Osteoblast (primary cell): ENCODE results near the gene SLC25A22. TPM values are rescaled to one million over a fixed set of nuclear protein-coding genes. Genes with fewer than 3 reads are reported as not detected.

Experiments
- DNase-seq: peaks from one replicate; pipeline ENCODE4 v3.0.0; 2011; ENCODE audit warnings: low spot score, mixed read lengths; ENCODE audit not compliant: insufficient read length; ENCODE audit errors: missing footprints
- H2AFZ ChIP-seq: 2 replicates; pipeline ENCODE4 v1.6.0; 2011; ENCODE audit warnings: mild to moderate bottlenecking, low read length
- H3K27ac ChIP-seq: 2 replicates; pipeline ENCODE4 v1.5.1; 2011; ENCODE audit warnings: mild to moderate bottlenecking, low read depth, low read length, moderate library complexity
- H3K27me3 ChIP-seq: 2 replicates; pipeline ENCODE4 v1.6.0; 2012; ENCODE audit warnings: mild to moderate bottlenecking, control low read depth, inconsistent platforms, low read length, moderate library complexity; ENCODE audit not compliant: insufficient read depth
- H3K36me3 ChIP-seq: 2 replicates; pipeline ENCODE4 v1.5.1; 2011; ENCODE audit warnings: mild to moderate bottlenecking, low read length, control low read depth, moderate library complexity; ENCODE audit not compliant: insufficient read depth
- H3K4me1 ChIP-seq: 2 replicates; pipeline ENCODE4 v1.5.1; 2011; ENCODE audit warnings: mild to moderate bottlenecking, low read length, control low read depth, moderate library complexity; ENCODE audit not compliant: insufficient read depth
- H3K4me2 ChIP-seq: 2 replicates; pipeline ENCODE4 v1.6.0; 2011; ENCODE audit warnings: mild to moderate bottlenecking, low read length; ENCODE audit not compliant: insufficient read depth
- H3K4me3 ChIP-seq: fragments of 200-600 bp; sonication (generic); 3 replicates; pipeline ENCODE4 v1.5.1; 2012; ENCODE audit warnings: mild to moderate bottlenecking, low read length, inconsistent platforms; ENCODE audit not compliant: insufficient read depth
- H3K79me2 ChIP-seq: 2 replicates; pipeline ENCODE4 v1.6.0; 2012; ENCODE audit warnings: mild to moderate bottlenecking, low read length, control low read depth, inconsistent platforms; ENCODE audit not compliant: insufficient read depth
- H3K9me3 ChIP-seq: 2 replicates; pipeline ENCODE4 v1.5.1; 2011; ENCODE audit warnings: low read depth, low read length, control low read depth
- H4K20me1 ChIP-seq: 2 replicates; pipeline ENCODE4 v1.6.0; 2012; ENCODE audit warnings: mild to moderate bottlenecking, low read length, control low read depth; ENCODE audit not compliant: insufficient read depth
- CTCF ChIP-seq: IDR thresholded peaks from 2 replicates; pipeline ENCODE4 v1.5.1; 2011; ENCODE audit warnings: mild to moderate bottlenecking, low read depth, low read length, moderate library complexity; ENCODE audit errors: extremely low read depth
- total RNA-seq: library from RNA; depleted of rRNA; stranded (reverse); fragments of >200 nt; gene quantifications from 2 replicates; pipeline ENCODE4 v1.2.3, GENCODE V29; 2012

Gene SLC25A22
- total RNA-seq, 1 donor: 9.0 TPM

GRCh38 chr11:793556-793955 is 4.5 kb downstream of the SLC25A22 start:
- H4K20me1 ChIP-seq: peaks cover 9% of the 10 kb centered on the region
- no peaks in the 10 kb centered on the region for H3K36me3 ChIP-seq
- TF ChIP-seq CTCF: no peak
- H3K4me3 ChIP-seq: no peak overlapping the region
- peaks cover 4% of the 10 kb centered on the region for H3K79me2 ChIP-seq
- peaks cover 17% of the 10 kb centered on the region for H3K4me1 ChIP-seq
- H3K27ac ChIP-seq: no peak overlapping the region
- H3K4me2 ChIP-seq: no peak overlapping the region
- no peaks in the 10 kb centered on the region for H3K9me3 ChIP-seq
- no peak overlapping the region for H2AFZ ChIP-seq
- peaks cover 5% of the 10 kb centered on the region for H3K27me3 ChIP-seq
- no peak for DNase-seq

- Histone ChIP-seq H3K27me3 (peaks cover 5% of the 10 kb centered on the region), H3K4me1 (peaks cover 17% of the 10 kb centered on the region), H3K27ac (no peak overlapping the region), H4K20me1 (peaks cover 9% of the 10 kb centered on the region), H3K9me3 (no peaks in the 10 kb centered on the region), H3K4me2 (no peak overlapping the region), H2AFZ (no peak overlapping the region), H3K36me3 (no peaks in the 10 kb centered on the region), H3K4me3 (no peak overlapping the region), H3K79me2 (peaks cover 4% of the 10 kb centered on the region)
- TF ChIP-seq CTCF: no peak
- DNase-seq: no peak
Observed at GRCh38 chr11:792873-793272, 5.2 kb downstream of the SLC25A22 start.

GRCh38 chr11:792535-792821 is 5.6 kb downstream of the SLC25A22 start:
- Histone ChIP-seq H3K9me3 (no peaks in the 10 kb centered on the region), H3K4me3 (no peak overlapping the region), H3K4me2 (no peak overlapping the region), H3K79me2 (peaks cover 4% of the 10 kb centered on the region), H3K27me3 (peaks cover 5% of the 10 kb centered on the region), H4K20me1 (peaks cover 9% of the 10 kb centered on the region), H3K36me3 (no peaks in the 10 kb centered on the region), H3K27ac (no peak overlapping the region), H2AFZ (no peak overlapping the region), H3K4me1 (peaks cover 17% of the 10 kb centered on the region)
- no peak for TF ChIP-seq CTCF
- DNase-seq: no peak

GRCh38 chr11:791658-792534 is 6.2 kb downstream of the SLC25A22 start:
- peaks cover 5% of the 10 kb centered on the region for H3K27me3 ChIP-seq
- peaks cover 15% of the 10 kb centered on the region for H3K4me1 ChIP-seq
- DNase-seq: no peak
- peaks cover 4% of the 10 kb centered on the region for H3K79me2 ChIP-seq
- no peak for TF ChIP-seq CTCF
- peaks cover 9% of the 10 kb centered on the region for H4K20me1 ChIP-seq
- no peak overlapping the region for H3K27ac ChIP-seq
- H3K36me3 ChIP-seq: no peaks in the 10 kb centered on the region
- no peak overlapping the region for H3K4me3 ChIP-seq
- no peak overlapping the region for H3K4me2 ChIP-seq
- H3K9me3 ChIP-seq: no peaks in the 10 kb centered on the region
- H2AFZ ChIP-seq: no peak overlapping the region
